ENCODE measurements around the gene GTF3C1. TPM values are rescaled to one million over a fixed set of nuclear protein-coding genes. Genes with fewer than 3 reads are reported as not detected.

The GTF3C1 gene
- total and polyA plus RNA-seq, 2 of the 13 experiments (the other 11 are each of a cell fraction or from before 2014, with no cell fraction given) = 29.2 to 72.7 TPM

GRCh38 chr16:27464626-27465482 lies 84.9 kb downstream of the GTF3C1 start:
- Histone ChIP-seq H3K79me2 (ENCODE audit: insufficient read depth, low read length) (no peaks in the 10 kb centered on the region), H3K36me3 (replicated peaks in 1 of 2; ENCODE audit: control insufficient read depth in 1 of 2, insufficient read depth in 2 of 2, low read length in 2 of 2) (peaks cover 70 to 96% of the 10 kb centered on the region in 2 experiments), H2AFZ (ENCODE audit: low read length) (no peak overlapping the region), H4K20me1 (ENCODE audit: insufficient read depth, low read length) (no peaks in the 10 kb centered on the region), H3K9ac (ENCODE audit: insufficient read depth, low read depth, low read length) (no peak overlapping the region), H3K4me3 (replicated peaks in 1 of 3; ENCODE audit: insufficient read depth in 1 of 3, low read depth in 2 of 3, low read length in 3 of 3) (no peak overlapping the region), H3K27ac (ENCODE audit: extremely low read length, insufficient read depth, low read length) (no peak overlapping the region), H3K27me3 (ENCODE audit: control insufficient read depth in 1 of 2, insufficient read depth in 2 of 2, low read length in 2 of 2) (no peaks in the 10 kb centered on the region), H3K4me2 (ENCODE audit: low read depth, low read length) (no peak overlapping the region), H3K4me1 (ENCODE audit: insufficient read depth, low read length) (peaks cover 2% of the 10 kb centered on the region), H3K9me3 (ENCODE audit: low read length) (no peaks in the 10 kb centered on the region)
- no peak for TF ChIP-seq ZNF275 (CRISPR knock-in tag; IDR thresholded peaks at IDR 0.05; ENCODE audit: borderline replicate concordance)
- peak; percentile 76 for TF ChIP-seq AGO2 (optimal IDR thresholded peaks at IDR 0.05; ENCODE audit: low read depth, low read length)
- TF ChIP-seq ZNF687 (CRISPR knock-in tag; IDR thresholded peaks at IDR 0.05) = 0 out of 2 replicates have a peak, but pooled peaks have one; percentile 11
- TSS peak; percentile 14 for BruUV-seq (replicated peaks)
- in situ Hi-C loops (cut with HindIII; ENCODE audit: extremely low pct_ligation_motif_present, low pct_unique_long_range_greater_than_20kb) = no loop called here
- DNase-seq (ENCODE audit: low spot score) = no peak
- no peak for ATAC-seq
- WGBS (ENCODE audit: low lambda C conversion rate) = 97% methylated on average over 17 of the region's 33 CpGs
- POLR2A ChIA-PET = no interaction called here
- CTCF ChIA-PET (ENCODE audit: low intra/inter-chr PET ratio, low total read pairs) = no interaction called here
- FAIRE-seq = no peak
- intact Hi-C loops (cut with micrococcal nuclease; ENCODE audit: unreplicated experiment) = no loop called here

Measured in HepG2 (cell line).